CD4-positive, alpha-beta T cell treated with Interleukin-1 beta for 1 hour (primary cell): ENCODE results near the gene CNOT2.
"Not testable (repeated sequence)": the region's sequence is repeated elsewhere in the genome, so short reads cannot be mapped to it uniquely, and the experiment has no call there.

Experiments
- DNase-seq, 2 donors: peaks; one replicate each; pipeline ENCODE4 v3.0.0-alpha.2; 2020 to 2022

CNOT2 gene

GRCh38 chr12:70367258-70368141 lies 124.3 kb downstream of the CNOT2 start:
- no peak for DNase-seq

GRCh38 chr12:70372881-70373280 lies 129.6 kb downstream of the CNOT2 start:
- no peak for DNase-seq

GRCh38 chr12:70379846-70380245 lies 136.6 kb downstream of the CNOT2 start:
- DNase-seq: no peak

GRCh38 chr12:70383484-70383883 lies 140.3 kb downstream of the CNOT2 start:
- DNase-seq: no peak

GRCh38 chr12:70383886-70384285 lies 140.7 kb downstream of the CNOT2 start:
- no peak for DNase-seq

GRCh38 chr12:70386771-70387170 lies 143.5 kb downstream of the CNOT2 start:
- DNase-seq: no peak

- no peak for DNase-seq
Observed at GRCh38 chr12:70389678-70390077, 146.4 kb downstream of the CNOT2 start.

GRCh38 chr12:70392631-70393030 lies 149.4 kb downstream of the CNOT2 start:
- not testable (repeated sequence) for DNase-seq

- no peak for DNase-seq
Observed at GRCh38 chr12:70393787-70394499, 150.7 kb downstream of the CNOT2 start.

- no peak for DNase-seq
Observed at GRCh38 chr12:70398002-70398401, 154.8 kb downstream of the CNOT2 start.

GRCh38 chr12:70398862-70399261 lies 155.6 kb downstream of the CNOT2 start:
- DNase-seq: no peak

- DNase-seq: no peak
Observed at GRCh38 chr12:70399311-70399710, 156.1 kb downstream of the CNOT2 start.

- DNase-seq: no peak
Observed at GRCh38 chr12:70400124-70400523, 156.9 kb downstream of the CNOT2 start.

- DNase-seq: no peak
Observed at GRCh38 chr12:70402597-70402996, 159.4 kb downstream of the CNOT2 start.

- no peak for DNase-seq
Observed at GRCh38 chr12:70403826-70404225, 160.6 kb downstream of the CNOT2 start.
